ENCODE results near the gene VTI1B. TPM values are rescaled to one million over a fixed set of nuclear protein-coding genes. Genes with fewer than 3 reads are reported as not detected.

The VTI1B gene
- total and polyA plus RNA-seq, 2 donors (not counting 3 experiments of a cell fraction or from before 2014, with no cell fraction given), result 23.8 to 90.0 TPM

- H2AFZ ChIP-seq (ENCODE audit: low read depth, low read length), result no peak overlapping the region
- POLR2A ChIA-PET, result no interaction called here
- peaks cover 39% of the 10 kb centered on the region in 2 experiments for H3K27me3 ChIP-seq (ENCODE audit: control insufficient read depth in 2 of 2, insufficient read depth in 2 of 2, low read length in 2 of 2)
- DNase-seq (ENCODE audit: low read depth, low spot score) (no peak), FAIRE-seq (no peak)
- H3K9ac ChIP-seq (replicated peaks; ENCODE audit: extremely low read depth, insufficient read depth, low read length), result no peak overlapping the region
- no peaks in the 10 kb centered on the region for H4K20me1 ChIP-seq (replicated peaks; ENCODE audit: control insufficient read depth, extremely low read depth, insufficient read depth, low read length)
- CTCF ChIA-PET, result interaction anchor here (0.6 to 2.0 kb wide), 4 partner anchors 9 to 195 kb away, joined by 3 to 9 read pairs (median 6); no protein-coding TSS in a partner anchor
- no peak overlapping the region for H3K4me3 ChIP-seq (replicated peaks in 1 of 3; ENCODE audit: insufficient read depth in 1 of 3, low read depth in 1 of 3, low read length in 3 of 3)
- no peak overlapping the region for H3K27ac ChIP-seq (ENCODE audit: insufficient read depth, low read depth, low read length)
- H3K9me1 ChIP-seq (replicated peaks; ENCODE audit: control insufficient read depth, extremely low read depth, insufficient read depth, low read length), result no peaks in the 10 kb centered on the region
- dilution Hi-C loops (cut with MboI; ENCODE audit: extremely low pct_ligation_motif_present, low sequenced_read_pairs), result no loop called here
- H3K79me2 ChIP-seq (ENCODE audit: control insufficient read depth, insufficient read depth, low read length), result no peaks in the 10 kb centered on the region
- H3K4me1 ChIP-seq (ENCODE audit: control insufficient read depth, extremely low read depth, insufficient read depth, low read length), result no peaks in the 10 kb centered on the region
- intact Hi-C loops (cut with micrococcal nuclease), result no loop called here
- no TSS peak for BruUV-seq (replicated peaks)
- no peaks in the 10 kb centered on the region for H3K36me3 ChIP-seq (ENCODE audit: control insufficient read depth in 2 of 2, extremely low read depth in 1 of 2, insufficient read depth in 2 of 2, low read length in 2 of 2)
- TF ChIP-seq POLR2AphosphoS5 (IDR thresholded peaks at IDR 0.05; ENCODE audit: insufficient read depth, low read depth, low read length), result no peak
- no peak for TF ChIP-seq CTCF (IDR thresholded peaks at IDR 0.05; ENCODE audit: extremely low read depth in 1 of 2, insufficient read depth in 1 of 2, low read depth in 1 of 2, low read length in 2 of 2)
- TF ChIP-seq GATA2 (IDR thresholded peaks at IDR 0.05; ENCODE audit: insufficient read depth, insufficient read length, low read depth, low read length), result no peak
- TF ChIP-seq JUN (IDR thresholded peaks at IDR 0.05; ENCODE audit: borderline replicate concordance, insufficient read depth, insufficient read length, low read depth), result no peak
- TF ChIP-seq EZH2 (IDR thresholded peaks at IDR 0.05; ENCODE audit: borderline replicate concordance, low read depth, low read length, severe bottlenecking), result no peak
- no peak for TF ChIP-seq FOS (IDR thresholded peaks at IDR 0.05; ENCODE audit: borderline replicate concordance, insufficient read depth, low read length)
- TF ChIP-seq, protein P1, sequence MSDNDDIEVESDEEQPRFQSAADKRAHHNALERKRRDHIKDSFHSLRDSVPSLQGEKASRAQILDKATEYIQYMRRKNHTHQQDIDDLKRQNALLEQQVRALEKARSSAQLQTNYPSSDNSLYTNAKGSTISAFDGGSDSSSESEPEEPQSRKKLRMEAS (IDR thresholded peaks at IDR 0.05; ENCODE audit: insufficient read depth, insufficient read length), result no peak
- no peak for TF ChIP-seq POLR2A (IDR thresholded peaks at IDR 0.05; ENCODE audit: low read depth, low read length)
- no peak for TF ChIP-seq MYC (IDR thresholded peaks at IDR 0.05; ENCODE audit: low read depth, low read length)
- no peak overlapping the region for H3K4me2 ChIP-seq (ENCODE audit: insufficient read depth, low read length)
- H3K9me3 ChIP-seq (replicated peaks; ENCODE audit: control insufficient read depth, insufficient read depth, low read length), result no peaks in the 10 kb centered on the region
Observed at GRCh38 chr14:67721875-67722274, 47.4 kb upstream of the VTI1B start.

All from endothelial cell of umbilical vein (primary cell).